SK-N-SH (cell line): ENCODE data around the gene ME3. TPM values are rescaled to one million over a fixed set of nuclear protein-coding genes. Genes with fewer than 3 reads are reported as not detected.

Source experiments
- CTCF ChIA-PET: fragments of 300-600, 350-600 bp; formaldehyde crosslinking; extraction: SDS; loops from one replicate; lab custom pipeline; 2021; lab: Yijun Ruan, JAX
- POLR2A ChIA-PET: fragments of 350-600 bp; sonication (Branson Sonifier 250); formaldehyde crosslinking; extraction: SDS; loops from one replicate; lab custom pipeline; 2020; ENCODE audit warnings: antibody characterized with exemption, inconsistent platforms; lab: Yijun Ruan, JAX
- DNase-seq: peaks from one replicate; pipeline ENCODE4 v3.0.0; 2012
- H2AFZ ChIP-seq: fragments of 200-600 bp; sonication (generic); 2 replicates; pipeline ENCODE4 v1.8.1; 2016; ENCODE audit warnings: antibody characterized with exemption, mild to moderate bottlenecking, low read depth
- H3F3A ChIP-seq: fragments of 200-600 bp; sonication (generic); replicated peaks from 2 replicates; pipeline ENCODE3; 2016; ENCODE audit warnings: antibody characterized with exemption, mild to moderate bottlenecking; ENCODE audit not compliant: insufficient read depth
- H3K27ac ChIP-seq, 2 experiments: fragments of 200-500 bp in 1 of 2; fragments of 200-600 bp in 1 of 2; sonication (Bioruptor generic) in 1 of 2; sonication (generic), shearing (Covaris generic) in 1 of 2; 2 replicates each; pipeline versions ENCODE4 v1.5.1 to v1.6.1; 2014 to 2016; ENCODE audit warnings: low read depth in 2 of 2, inconsistent platforms in 1 of 2, low read length in 1 of 2, mild to moderate bottlenecking in 1 of 2, mixed read lengths in 1 of 2
- H3K27me3 ChIP-seq: fragments of 200-600 bp; sonication (generic), shearing (Covaris generic); 2 replicates; pipeline ENCODE4 v1.6.1; 2016; ENCODE audit warnings: mixed run types; ENCODE audit not compliant: insufficient read depth
- H3K36me3 ChIP-seq, 2 experiments: fragments of 200-500 bp in 1 of 2; fragments of 200-600 bp in 1 of 2; sonication (Bioruptor generic) in 1 of 2; sonication (generic) in 1 of 2; replicated peaks in 1 of 2; 2 replicates each; pipeline versions ENCODE3 to v1.5.1; 2014 to 2016; ENCODE audit warnings: low read length in 1 of 2, mild to moderate bottlenecking in 1 of 2; ENCODE audit not compliant: insufficient read depth in 2 of 2, control insufficient read depth in 1 of 2
- H3K4me1 ChIP-seq, 2 experiments: fragments of 200-500 bp in 1 of 2; fragments of 200-600 bp in 1 of 2; sonication (Bioruptor generic) in 1 of 2; sonication (generic), shearing (Covaris generic) in 1 of 2; 2 replicates each; pipeline versions ENCODE4 v1.5.1 to v1.6.1; 2014 to 2016; ENCODE audit warnings: low read depth in 1 of 2, low read length in 1 of 2, mixed run types in 1 of 2; ENCODE audit not compliant: insufficient read depth in 2 of 2, control insufficient read depth in 1 of 2
- H3K4me2 ChIP-seq: fragments of 200-600 bp; sonication (generic), shearing (Covaris generic); 2 replicates; pipeline ENCODE4 v1.6.1; 2017; ENCODE audit warnings: mixed run types
- H3K4me3 ChIP-seq, 2 experiments: fragments of 200-500 bp in 1 of 2; fragments of 200-600 bp in 1 of 2; sonication (Bioruptor generic) in 1 of 2; sonication (generic), shearing (Covaris generic) in 1 of 2; 2 replicates each; pipeline versions ENCODE4 v1.5.1 to v1.8.1; 2014 to 2016; ENCODE audit warnings: low read depth in 2 of 2, inconsistent platforms in 1 of 2, low read length in 1 of 2, mild to moderate bottlenecking in 1 of 2, mixed read lengths in 1 of 2, moderate library complexity in 1 of 2
- H3K79me2 ChIP-seq: fragments of 200-600 bp; sonication (generic); 2 replicates; pipeline ENCODE4 v1.8.1; 2017; ENCODE audit warnings: mild to moderate bottlenecking; ENCODE audit not compliant: insufficient read depth
- H3K9ac ChIP-seq: fragments of 200-600 bp; sonication (generic); 2 replicates; pipeline ENCODE4 v1.6.1; 2017; ENCODE audit warnings: mixed run types
- H3K9me2 ChIP-seq: fragments of 200-600 bp; sonication (generic); 2 replicates; pipeline ENCODE4 v1.6.1; 2017; ENCODE audit warnings: mixed run types
- H3K9me3 ChIP-seq: fragments of 200-600 bp; sonication (generic); 2 replicates; pipeline ENCODE4 v1.6.1; 2017; ENCODE audit warnings: mixed run types, mild to moderate bottlenecking, moderate library complexity
- H4K20me1 ChIP-seq: fragments of 200-600 bp; sonication (generic); 2 replicates; pipeline ENCODE4 v1.6.1; 2017; ENCODE audit warnings: mild to moderate bottlenecking, mixed run types; ENCODE audit not compliant: insufficient read depth
- ELF1 ChIP-seq: IDR thresholded peaks from 2 replicates; pipeline ENCODE4 v1.4.0; 2012
- EZH2phosphoT487 ChIP-seq: fragments of 200-600 bp; sonication (generic); IDR thresholded peaks from 2 replicates; pipeline ENCODE4 v1.6.1; 2017; ENCODE audit warnings: low read depth, mixed run types, mild to moderate bottlenecking, antibody characterized with exemption, moderate library complexity, borderline replicate concordance
- FOXJ3 ChIP-seq: sonication (generic); formaldehyde crosslinking; IDR thresholded peaks from 2 replicates; pipeline ENCODE4 v1.5.1; 2020; ENCODE audit warnings: mild to moderate bottlenecking, missing genetic modification reagents
- FOXM1 ChIP-seq: IDR thresholded peaks from 2 replicates; pipeline ENCODE4 v1.4.0; 2012; ENCODE audit warnings: low read depth, mild to moderate bottlenecking
- GABPA ChIP-seq: IDR thresholded peaks from 2 replicates; pipeline ENCODE4 v1.4.0; 2012; ENCODE audit warnings: low read depth, mild to moderate bottlenecking
- GATA2 ChIP-seq: sonication (generic); formaldehyde crosslinking; IDR thresholded peaks from 2 replicates; pipeline ENCODE4 v1.5.0; 2020; ENCODE audit warnings: mild to moderate bottlenecking, missing genetic modification reagents
- MEF2A ChIP-seq: IDR thresholded peaks from 2 replicates; pipeline ENCODE4 v1.4.0; 2012; ENCODE audit warnings: low read depth, borderline replicate concordance
- MXI1 ChIP-seq: IDR thresholded peaks from 2 replicates; pipeline ENCODE4 v1.6.1; 2012; ENCODE audit warnings: mild to moderate bottlenecking, low read depth, low read length, improper control_type of control experiment
- NFIC ChIP-seq: IDR thresholded peaks from 2 replicates; pipeline ENCODE4 v1.4.0; 2012; ENCODE audit warnings: borderline replicate concordance
- NRF1 ChIP-seq: IDR thresholded peaks from 2 replicates; pipeline ENCODE4 v1.6.1; 2012; ENCODE audit warnings: low read depth, mild to moderate bottlenecking, low read length
- POLR2AphosphoS5 ChIP-seq: IDR thresholded peaks from 2 replicates; pipeline ENCODE4 v1.6.1; 2012; ENCODE audit warnings: low read depth, low read length
- RCOR1 ChIP-seq: fragments of 150-350 bp; IDR thresholded peaks from 2 replicates; pipeline ENCODE4 v1.6.1; 2017; ENCODE audit warnings: antibody characterized with exemption, low read length
- RFX5 ChIP-seq: IDR thresholded peaks from 2 replicates; pipeline ENCODE4 v1.6.1; 2012; ENCODE audit warnings: mild to moderate bottlenecking, improper control_type of control experiment, low read length
- SIN3A ChIP-seq: IDR thresholded peaks from 2 replicates; pipeline ENCODE4 v1.6.1; 2012; ENCODE audit warnings: low read depth, mild to moderate bottlenecking, low read length, moderate library complexity, borderline replicate concordance
- SMC3 ChIP-seq: IDR thresholded peaks from 2 replicates; pipeline ENCODE4 v1.6.1; 2012; ENCODE audit warnings: low read depth, low read length, improper control_type of control experiment
- TAF1 ChIP-seq: IDR thresholded peaks from 2 replicates; pipeline ENCODE4 v1.6.1; 2012; ENCODE audit warnings: low read depth, mild to moderate bottlenecking, low read length, moderate library complexity, borderline replicate concordance
- TCF12 ChIP-seq: IDR thresholded peaks from 2 replicates; pipeline ENCODE4 v1.4.0; 2012
- YY1 ChIP-seq: IDR thresholded peaks from 2 replicates; pipeline ENCODE4 v1.4.0; 2012; ENCODE audit warnings: low read depth, mild to moderate bottlenecking
- whole genome bisulfite sequencing: methylation state at CpG from one replicate; pipeline ENCODE4 v1.1.6; 2017; ENCODE audit warnings: low lambda C conversion rate; 5-methylcytosine and 5-hydroxymethylcytosine counted together
- polyA plus RNA-seq, 3 experiments: library from polyadenylated mRNA; depleted of rRNA; stranded (reverse); fragments of >200 nt; gene quantifications; 2 replicates each; pipeline ENCODE4 v1.2.3, GENCODE V29; 2012
- TF ChIP-seq, protein P1 (sequence below): IDR thresholded peaks from 2 replicates; pipeline ENCODE4 v1.4.0; 2012; ENCODE audit warnings: low read depth, borderline replicate concordance
- TF ChIP-seq, protein P2 (sequence below): IDR thresholded peaks from 2 replicates; pipeline ENCODE4 v1.4.0; 2012; ENCODE audit warnings: low read depth
- TF ChIP-seq, protein P3 (sequence below): IDR thresholded peaks from 2 replicates; pipeline ENCODE4 v1.6.1; 2012; ENCODE audit warnings: mild to moderate bottlenecking, low read depth, low read length, moderate library complexity
- TF ChIP-seq, protein P4 (sequence below): fragments of 150-350 bp; IDR thresholded peaks from 2 replicates; pipeline ENCODE4 v1.6.1; 2016; ENCODE audit warnings: mild to moderate bottlenecking, low read depth, low read length
- TF ChIP-seq, protein P5 (sequence below): IDR thresholded peaks from 2 replicates; pipeline ENCODE4; 2012

The ME3 gene
- polyA plus RNA-seq, 1 of the 3 experiments (the other 2 are of a cell fraction), result 22.0 TPM

- no peak overlapping the region for H3K4me2 ChIP-seq
- H3K27ac ChIP-seq, result peak overlapping the region; percentile 45 to 76; a peak in 2 of 4 replicates
- 66% methylated on average over 2 of the region's 2 CpGs for WGBS
- no peaks in the 10 kb centered on the region for H4K20me1 ChIP-seq
- DNase-seq, result no peak
- TF ChIP-seq NFIC, result no peak
- no peak for TF ChIP-seq FOXJ3 (CRISPR knock-in tag)
- TF ChIP-seq, protein P1, sequence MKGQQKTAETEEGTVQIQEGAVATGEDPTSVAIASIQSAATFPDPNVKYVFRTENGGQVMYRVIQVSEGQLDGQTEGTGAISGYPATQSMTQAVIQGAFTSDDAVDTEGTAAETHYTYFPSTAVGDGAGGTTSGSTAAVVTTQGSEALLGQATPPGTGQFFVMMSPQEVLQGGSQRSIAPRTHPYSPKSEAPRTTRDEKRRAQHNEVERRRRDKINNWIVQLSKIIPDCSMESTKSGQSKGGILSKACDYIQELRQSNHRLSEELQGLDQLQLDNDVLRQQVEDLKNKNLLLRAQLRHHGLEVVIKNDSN, result no peak
- no peak for TF ChIP-seq TCF12
- TF ChIP-seq POLR2AphosphoS5, result no peak
- no peak for TF ChIP-seq MXI1
- no peak for TF ChIP-seq GABPA
- no peak for TF ChIP-seq ELF1
- TF ChIP-seq EZH2phosphoT487, result no peak
- no peak for TF ChIP-seq GATA2 (CRISPR knock-in tag)
- no peak for TF ChIP-seq SIN3A
- TF ChIP-seq TAF1, result no peak
- TF ChIP-seq RFX5, result no peak
- H3K27me3 ChIP-seq, result no peaks in the 10 kb centered on the region
- H3K9me3 ChIP-seq, result no peaks in the 10 kb centered on the region
- H3K36me3 ChIP-seq, result peaks cover 0 to 4% of the 10 kb centered on the region in 2 experiments
- H2AFZ ChIP-seq, result no peak overlapping the region
- peaks cover 0 to 4% of the 10 kb centered on the region in 2 experiments; a peak in 1 of 4 replicates for H3K4me1 ChIP-seq
- no peak overlapping the region for H3K9ac ChIP-seq
- H3K4me3 ChIP-seq, result no peak overlapping the region
- no peaks in the 10 kb centered on the region for H3K9me2 ChIP-seq
- peaks cover 9% of the 10 kb centered on the region for H3F3A ChIP-seq
- CTCF ChIA-PET, result interaction anchor here (0.9 to 1.5 kb wide), 2 partner anchors 12 to 52 kb away, joined by 3 read pairs; partner anchors contain the start of gene ME3
- no peaks in the 10 kb centered on the region for H3K79me2 ChIP-seq
- POLR2A ChIA-PET, result no interaction called here
Measured at GRCh38 chr11:86660736-86661135, 11.7 kb downstream of the ME3 start.

DNA sequence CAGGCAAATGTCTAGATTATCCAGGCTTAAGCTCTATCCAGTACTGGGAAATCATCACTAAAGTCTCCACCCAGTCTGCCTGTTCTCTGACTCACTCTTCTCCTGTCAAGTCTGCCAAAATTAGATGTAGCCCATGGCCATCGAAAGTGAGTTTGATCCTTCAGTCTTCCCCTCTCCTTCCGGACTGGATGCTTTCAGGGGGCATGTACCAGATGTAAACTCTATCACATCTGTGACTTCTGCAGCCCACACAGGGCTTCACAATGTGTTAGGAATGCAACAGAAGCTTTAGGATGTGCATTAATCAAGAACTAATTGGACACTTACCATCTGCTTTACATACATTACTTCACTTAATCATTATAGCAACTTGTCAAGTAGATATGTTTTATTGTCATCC lies 12.3 kb downstream of the ME3 start:
- peak; percentile 11 for DNase-seq
- Histone ChIP-seq H3K4me3 (no peak overlapping the region), H3K27ac (peak overlapping the region in 1 of 2 experiments; percentile 45; a peak in 2 of 4 replicates), H3K9me2 (no peaks in the 10 kb centered on the region), H3K4me1 (peaks cover 0 to 4% of the 10 kb centered on the region in 2 experiments; a peak in 1 of 4 replicates), H3K9ac (no peak overlapping the region), H3K36me3 (peaks cover 0 to under 1% of the 10 kb centered on the region in 2 experiments), H3K79me2 (no peaks in the 10 kb centered on the region), H3K4me2 (peak overlapping the region; percentile 10; the same call in 1 of the 2 replicates), H4K20me1 (no peaks in the 10 kb centered on the region), H3K9me3 (no peaks in the 10 kb centered on the region), H3F3A (peaks cover 9% of the 10 kb centered on the region), H3K27me3 (no peaks in the 10 kb centered on the region), H2AFZ (no peak overlapping the region)
- ChIA-PET CTCF (interaction anchor here (0.5 to 1.0 kb wide), 2 partner anchors 52 to 142 kb away, joined by 3 read pairs; no protein-coding TSS in a partner anchor), POLR2A (no interaction called here)
- 8% methylated on average over 2 of the region's 2 CpGs for WGBS
- TF ChIP-seq FOXM1 (no peak), NFIC (peak; percentile 55), SMC3 (no peak), TCF12 (peak; percentile 94), MXI1 (no peak), TAF1 (no peak), SIN3A (peak; percentile 73), RCOR1 (no peak), YY1 (no peak), MEF2A (0 out of 2 replicates have a peak, but pooled peaks have one; percentile 17), NRF1 (no peak)
- TF ChIP-seq, protein P2, sequence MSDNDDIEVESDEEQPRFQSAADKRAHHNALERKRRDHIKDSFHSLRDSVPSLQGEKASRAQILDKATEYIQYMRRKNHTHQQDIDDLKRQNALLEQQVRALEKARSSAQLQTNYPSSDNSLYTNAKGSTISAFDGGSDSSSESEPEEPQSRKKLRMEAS, result no peak
- TF ChIP-seq, protein P3, sequence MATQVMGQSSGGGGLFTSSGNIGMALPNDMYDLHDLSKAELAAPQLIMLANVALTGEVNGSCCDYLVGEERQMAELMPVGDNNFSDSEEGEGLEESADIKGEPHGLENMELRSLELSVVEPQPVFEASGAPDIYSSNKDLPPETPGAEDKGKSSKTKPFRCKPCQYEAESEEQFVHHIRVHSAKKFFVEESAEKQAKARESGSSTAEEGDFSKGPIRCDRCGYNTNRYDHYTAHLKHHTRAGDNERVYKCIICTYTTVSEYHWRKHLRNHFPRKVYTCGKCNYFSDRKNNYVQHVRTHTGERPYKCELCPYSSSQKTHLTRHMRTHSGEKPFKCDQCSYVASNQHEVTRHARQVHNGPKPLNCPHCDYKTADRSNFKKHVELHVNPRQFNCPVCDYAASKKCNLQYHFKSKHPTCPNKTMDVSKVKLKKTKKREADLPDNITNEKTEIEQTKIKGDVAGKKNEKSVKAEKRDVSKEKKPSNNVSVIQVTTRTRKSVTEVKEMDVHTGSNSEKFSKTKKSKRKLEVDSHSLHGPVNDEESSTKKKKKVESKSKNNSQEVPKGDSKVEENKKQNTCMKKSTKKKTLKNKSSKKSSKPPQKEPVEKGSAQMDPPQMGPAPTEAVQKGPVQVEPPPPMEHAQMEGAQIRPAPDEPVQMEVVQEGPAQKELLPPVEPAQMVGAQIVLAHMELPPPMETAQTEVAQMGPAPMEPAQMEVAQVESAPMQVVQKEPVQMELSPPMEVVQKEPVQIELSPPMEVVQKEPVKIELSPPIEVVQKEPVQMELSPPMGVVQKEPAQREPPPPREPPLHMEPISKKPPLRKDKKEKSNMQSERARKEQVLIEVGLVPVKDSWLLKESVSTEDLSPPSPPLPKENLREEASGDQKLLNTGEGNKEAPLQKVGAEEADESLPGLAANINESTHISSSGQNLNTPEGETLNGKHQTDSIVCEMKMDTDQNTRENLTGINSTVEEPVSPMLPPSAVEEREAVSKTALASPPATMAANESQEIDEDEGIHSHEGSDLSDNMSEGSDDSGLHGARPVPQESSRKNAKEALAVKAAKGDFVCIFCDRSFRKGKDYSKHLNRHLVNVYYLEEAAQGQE, result no peak
- TF ChIP-seq, protein P4, sequence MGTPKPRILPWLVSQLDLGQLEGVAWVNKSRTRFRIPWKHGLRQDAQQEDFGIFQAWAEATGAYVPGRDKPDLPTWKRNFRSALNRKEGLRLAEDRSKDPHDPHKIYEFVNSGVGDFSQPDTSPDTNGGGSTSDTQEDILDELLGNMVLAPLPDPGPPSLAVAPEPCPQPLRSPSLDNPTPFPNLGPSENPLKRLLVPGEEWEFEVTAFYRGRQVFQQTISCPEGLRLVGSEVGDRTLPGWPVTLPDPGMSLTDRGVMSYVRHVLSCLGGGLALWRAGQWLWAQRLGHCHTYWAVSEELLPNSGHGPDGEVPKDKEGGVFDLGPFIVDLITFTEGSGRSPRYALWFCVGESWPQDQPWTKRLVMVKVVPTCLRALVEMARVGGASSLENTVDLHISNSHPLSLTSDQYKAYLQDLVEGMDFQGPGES, result no peak
- TF ChIP-seq, protein P5, sequence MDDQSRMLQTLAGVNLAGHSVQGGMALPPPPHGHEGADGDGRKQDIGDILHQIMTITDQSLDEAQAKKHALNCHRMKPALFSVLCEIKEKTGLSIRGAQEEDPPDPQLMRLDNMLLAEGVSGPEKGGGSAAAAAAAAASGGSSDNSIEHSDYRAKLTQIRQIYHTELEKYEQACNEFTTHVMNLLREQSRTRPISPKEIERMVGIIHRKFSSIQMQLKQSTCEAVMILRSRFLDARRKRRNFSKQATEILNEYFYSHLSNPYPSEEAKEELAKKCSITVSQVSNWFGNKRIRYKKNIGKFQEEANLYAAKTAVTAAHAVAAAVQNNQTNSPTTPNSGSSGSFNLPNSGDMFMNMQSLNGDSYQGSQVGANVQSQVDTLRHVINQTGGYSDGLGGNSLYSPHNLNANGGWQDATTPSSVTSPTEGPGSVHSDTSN, result peak; percentile 90
